Body of pancreas (tissue), 4 donors: ENCODE results near the gene NRP2.

Source experiments
- POLR2A ChIP-seq, 3 donors: fragments of 450-650 bp; IDR thresholded peaks; one replicate each; pipeline ENCODE4 v1.6.1; 2016; ENCODE audit warnings: antibody characterized with exemption in 3 of 3, mild to moderate bottlenecking in 2 of 3
- TF ChIP-seq, protein P1 (sequence below), 7 experiments: fragments of 450-650 bp in 4 of 7; fragments of 200-600 bp in 3 of 7; sonication (generic) in 3 of 7; IDR thresholded peaks; one replicate each; pipeline ENCODE4 v1.5.1; 2016 to 2019; ENCODE audit warnings: antibody characterized with exemption in 7 of 7

DNA sequence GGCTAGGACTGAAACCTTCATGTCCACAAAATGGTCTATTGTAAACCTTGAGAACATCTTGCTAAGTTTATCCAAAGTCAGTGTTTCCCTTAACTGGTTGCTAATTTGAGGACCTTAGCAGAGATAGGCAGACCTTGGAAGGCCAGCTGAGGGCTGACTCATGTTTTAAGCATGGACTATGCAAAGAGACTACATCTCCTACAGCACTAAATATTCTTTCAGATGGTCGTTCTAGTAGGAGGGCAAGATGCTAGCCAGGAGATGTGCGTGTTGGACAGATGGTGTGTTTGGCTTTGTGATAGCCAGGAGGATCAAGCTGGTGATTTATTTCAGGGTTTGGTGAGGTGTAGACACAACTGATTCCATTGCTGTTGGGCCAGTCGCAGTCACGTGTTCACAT lies 75.8 kb downstream of the NRP2 start:
- no peak for TF ChIP-seq POLR2A (IDR thresholded peaks at IDR 0.05)
- TF ChIP-seq, protein P1, sequence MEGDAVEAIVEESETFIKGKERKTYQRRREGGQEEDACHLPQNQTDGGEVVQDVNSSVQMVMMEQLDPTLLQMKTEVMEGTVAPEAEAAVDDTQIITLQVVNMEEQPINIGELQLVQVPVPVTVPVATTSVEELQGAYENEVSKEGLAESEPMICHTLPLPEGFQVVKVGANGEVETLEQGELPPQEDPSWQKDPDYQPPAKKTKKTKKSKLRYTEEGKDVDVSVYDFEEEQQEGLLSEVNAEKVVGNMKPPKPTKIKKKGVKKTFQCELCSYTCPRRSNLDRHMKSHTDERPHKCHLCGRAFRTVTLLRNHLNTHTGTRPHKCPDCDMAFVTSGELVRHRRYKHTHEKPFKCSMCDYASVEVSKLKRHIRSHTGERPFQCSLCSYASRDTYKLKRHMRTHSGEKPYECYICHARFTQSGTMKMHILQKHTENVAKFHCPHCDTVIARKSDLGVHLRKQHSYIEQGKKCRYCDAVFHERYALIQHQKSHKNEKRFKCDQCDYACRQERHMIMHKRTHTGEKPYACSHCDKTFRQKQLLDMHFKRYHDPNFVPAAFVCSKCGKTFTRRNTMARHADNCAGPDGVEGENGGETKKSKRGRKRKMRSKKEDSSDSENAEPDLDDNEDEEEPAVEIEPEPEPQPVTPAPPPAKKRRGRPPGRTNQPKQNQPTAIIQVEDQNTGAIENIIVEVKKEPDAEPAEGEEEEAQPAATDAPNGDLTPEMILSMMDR (IDR thresholded peaks at IDR 0.05) = no peak
